H9 (cell line): ENCODE results near the gene AMBRA1. TPM values are rescaled to one million over a fixed set of nuclear protein-coding genes. Genes with fewer than 3 reads are reported as not detected.

Source experiments
- DNase-seq: peaks from one replicate; pipeline ENCODE4 v3.0.0-alpha.2; 2017
- H2AFZ ChIP-seq: one replicate; pipeline ENCODE4 v1.6.1; 2013; ENCODE audit warnings: mild to moderate bottlenecking, low read length, control low read depth, moderate library complexity
- H2AK5ac ChIP-seq: 2 replicates; pipeline ENCODE4 v1.6.1; 2013; ENCODE audit warnings: low read length, control low read depth, mixed read lengths; ENCODE audit not compliant: insufficient read length
- H2BK120ac ChIP-seq: one replicate; pipeline ENCODE4 v1.6.1; 2013; ENCODE audit warnings: low read depth, mild to moderate bottlenecking, low read length, control low read depth, inconsistent platforms; ENCODE audit not compliant: poor library complexity, severe bottlenecking
- H2BK12ac ChIP-seq: 2 replicates; pipeline ENCODE4 v1.6.1; 2013; ENCODE audit warnings: low read length, control low read depth, mixed read lengths, low read depth; ENCODE audit not compliant: insufficient read length
- H2BK15ac ChIP-seq: 2 replicates; pipeline ENCODE4 v1.6.1; 2013; ENCODE audit warnings: low read depth, low read length, control low read depth
- H2BK20ac ChIP-seq: one replicate; pipeline ENCODE4 v1.6.1; 2013; ENCODE audit warnings: low read depth, mild to moderate bottlenecking, low read length, control low read depth, inconsistent platforms; ENCODE audit not compliant: poor library complexity, severe bottlenecking
- H2BK5ac ChIP-seq: 2 replicates; pipeline ENCODE4 v1.6.1; 2013; ENCODE audit warnings: low read length, control low read depth, mixed read lengths; ENCODE audit not compliant: insufficient read length
- H3K14ac ChIP-seq: 2 replicates; pipeline ENCODE4 v1.6.1; 2013; ENCODE audit warnings: low read length, control low read depth; ENCODE audit not compliant: insufficient read depth
- H3K18ac ChIP-seq: 2 replicates; pipeline ENCODE4 v1.6.1; 2013; ENCODE audit warnings: low read depth, mild to moderate bottlenecking, mixed read lengths, low read length, control low read depth; ENCODE audit not compliant: insufficient read length
- H3K23ac ChIP-seq: 2 replicates; pipeline ENCODE4 v1.6.1; 2013; ENCODE audit warnings: low read length, control low read depth, mixed read lengths, low read depth; ENCODE audit not compliant: insufficient read length
- H3K23me2 ChIP-seq: 2 replicates; pipeline ENCODE4 v1.6.1; 2013; ENCODE audit warnings: low read depth, mild to moderate bottlenecking, mixed read lengths, low read length, control low read depth; ENCODE audit not compliant: insufficient read length, poor library complexity, severe bottlenecking
- H3K27ac ChIP-seq: 2 replicates; pipeline ENCODE4 v1.5.1; 2013; ENCODE audit warnings: low read length, control low read depth, mixed read lengths, low read depth; ENCODE audit not compliant: insufficient read length
- H3K27me3 ChIP-seq: 2 replicates; pipeline ENCODE4 v1.6.1; 2013; ENCODE audit warnings: low read length, control low read depth, inconsistent platforms; ENCODE audit not compliant: insufficient read depth
- H3K4ac ChIP-seq: 2 replicates; pipeline ENCODE4 v1.6.1; 2013; ENCODE audit warnings: low read depth, mild to moderate bottlenecking, control low read depth, inconsistent platforms, low read length, moderate library complexity
- H3K4me1 ChIP-seq: 2 replicates; pipeline ENCODE4 v1.6.1; 2013; ENCODE audit warnings: low read length, control low read depth, inconsistent platforms; ENCODE audit not compliant: insufficient read depth
- H3K4me2 ChIP-seq: 2 replicates; pipeline ENCODE4 v1.6.1; 2013; ENCODE audit warnings: low read length, control low read depth, mixed read lengths; ENCODE audit not compliant: insufficient read length, insufficient read depth
- H3K56ac ChIP-seq: 2 replicates; pipeline ENCODE4 v1.6.1; 2013; ENCODE audit warnings: low read depth, mild to moderate bottlenecking, mixed read lengths, low read length, control low read depth; ENCODE audit not compliant: insufficient read length
- H3K79me1 ChIP-seq: 2 replicates; pipeline ENCODE4 v1.6.1; 2013; ENCODE audit warnings: low read depth, mild to moderate bottlenecking, moderate library complexity, low read length, control low read depth, inconsistent platforms; ENCODE audit not compliant: insufficient read depth, poor library complexity, severe bottlenecking
- H3K79me2 ChIP-seq: 2 replicates; pipeline ENCODE4 v1.6.1; 2013; ENCODE audit warnings: low read length, control low read depth, inconsistent platforms; ENCODE audit not compliant: insufficient read depth
- H3K9ac ChIP-seq: 2 replicates; pipeline ENCODE4 v1.6.1; 2013; ENCODE audit warnings: low read length, control low read depth, mixed read lengths; ENCODE audit not compliant: insufficient read length; ENCODE audit errors: extremely low read depth
- H3K9me3 ChIP-seq: one replicate; pipeline ENCODE4 v1.6.1; 2013; ENCODE audit warnings: low read depth, low read length, inconsistent platforms; ENCODE audit not compliant: control insufficient read depth
- H3T11ph ChIP-seq: one replicate; pipeline ENCODE4 v1.6.1; 2013; ENCODE audit warnings: mild to moderate bottlenecking, low read length, control low read depth, inconsistent platforms
- H4K20me1 ChIP-seq: one replicate; pipeline ENCODE4 v1.6.1; 2013; ENCODE audit not compliant: control insufficient read depth, insufficient read length, insufficient read depth
- H4K5ac ChIP-seq: 2 replicates; pipeline ENCODE4 v1.6.1; 2013; ENCODE audit warnings: low read depth, mild to moderate bottlenecking, mixed read lengths, low read length, control low read depth; ENCODE audit not compliant: insufficient read length
- H4K8ac ChIP-seq: replicated peaks from 2 replicates; pipeline ENCODE4 v1.6.1; 2013; ENCODE audit warnings: low read length, control low read depth, mixed read lengths, low read depth; ENCODE audit not compliant: insufficient read length
- H4K91ac ChIP-seq: 2 replicates; pipeline ENCODE4 v1.6.1; 2013; ENCODE audit warnings: low read depth, mild to moderate bottlenecking, moderate library complexity, mixed read lengths, low read length, control low read depth; ENCODE audit not compliant: insufficient read length
- H3K27ac Mint-ChIP-seq, 3 experiments: 2 replicates in 2 of 3; 3 replicates in 1 of 3; pipeline ENCODE4 v1.8.0; 2020 to 2021; ENCODE audit warnings: mixed read lengths in 3 of 3, mild to moderate bottlenecking in 1 of 3, moderate library complexity in 1 of 3
- H3K27me3 Mint-ChIP-seq: 2 replicates; pipeline ENCODE4 v1.8.0; 2021; ENCODE audit warnings: low read depth, mild to moderate bottlenecking, moderate library complexity, mixed read lengths
- H3K36me3 Mint-ChIP-seq, 3 experiments: 2 replicates in 2 of 3; 3 replicates in 1 of 3; pipeline ENCODE4 v1.8.0; 2020 to 2021; ENCODE audit warnings: low read depth in 3 of 3, mixed read lengths in 3 of 3; ENCODE audit not compliant: insufficient read depth in 1 of 3
- H3K4me1 Mint-ChIP-seq, 2 experiments: 2 replicates each; pipeline ENCODE4 v1.8.0; 2020; ENCODE audit warnings: mixed read lengths in 2 of 2
- H3K4me3 Mint-ChIP-seq, 2 experiments: 2 replicates in 1 of 2; 3 replicates in 1 of 2; pipeline ENCODE4 v1.8.0; 2020 to 2021; ENCODE audit warnings: mild to moderate bottlenecking in 2 of 2, mixed read lengths in 2 of 2, moderate library complexity in 1 of 2
- H3K9me3 Mint-ChIP-seq, 2 experiments: 2 replicates in 1 of 2; 3 replicates in 1 of 2; pipeline ENCODE4 v1.8.0; 2020; ENCODE audit warnings: mild to moderate bottlenecking in 2 of 2, mixed read lengths in 2 of 2, moderate library complexity in 1 of 2
- WGBS: extraction: QIAGEN DNeasy Blood & Tissue Kit; methylation state at CpG from one replicate; pipeline ENCODE4 v1.1.7; 2013; ENCODE audit warnings: missing lambda C conversion rate, low lambda C conversion rate, mixed read lengths; ENCODE audit not compliant: insufficient read length; ENCODE audit errors: extremely low coverage; 5-methylcytosine and 5-hydroxymethylcytosine counted together
- total RNA-seq: library from RNA; stranded (reverse); gene quantifications from 2 replicates; pipeline ENCODE4 v1.2.1, GENCODE V29; 2021
- TF ChIP-seq, protein P1 (sequence below): fragments of 200-600 bp; sonication (generic); conservative IDR thresholded peaks from 3 replicates; pipeline ENCODE4 v1.8.0; 2021; ENCODE audit warnings: antibody characterized with exemption, mild to moderate bottlenecking

The AMBRA1 gene
- total RNA-seq, 1 experiment from 2014 or later = 37.5 TPM

DNA sequence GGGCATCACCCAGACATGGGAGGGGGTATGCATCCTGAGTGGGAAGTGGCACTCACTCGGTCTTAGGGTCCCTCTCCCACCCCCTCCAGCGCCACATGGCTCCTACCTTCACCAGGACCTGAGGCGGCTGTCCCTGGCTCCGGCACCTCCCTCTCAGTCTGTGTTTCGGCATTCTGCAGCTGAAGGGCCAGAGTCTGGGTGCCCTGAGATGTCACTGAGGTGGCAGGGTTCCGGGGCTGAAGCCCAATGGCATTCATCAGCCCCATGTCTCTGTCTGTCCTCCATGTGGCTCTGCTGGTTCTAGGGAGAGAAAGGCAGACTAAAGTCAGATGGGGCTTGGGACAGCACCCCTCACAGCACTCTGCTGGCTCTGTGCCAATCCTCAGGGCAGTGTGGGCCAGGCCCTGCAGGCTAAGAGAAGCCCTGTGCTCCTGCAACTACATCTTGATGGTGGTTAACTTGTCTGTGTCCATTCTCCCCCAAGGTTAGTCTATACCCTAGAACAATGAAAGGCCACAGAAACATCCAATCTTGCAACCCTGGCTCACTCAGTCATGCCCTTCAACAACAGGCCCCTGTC, 185.3 kb downstream of the AMBRA1 start:
- DNase-seq = no peak
- Histone ChIP-seq H3K23ac (no peak overlapping the region), H2BK20ac (no peak overlapping the region), H4K91ac (no peak overlapping the region), H2AFZ (no peak overlapping the region), H3K4me1 (no peaks in the 10 kb centered on the region), H3K4me2 (no peak overlapping the region), H3K9me3 (no peaks in the 10 kb centered on the region), H2AK5ac (no peak overlapping the region), H4K20me1 (no peaks in the 10 kb centered on the region), H3K79me2 (no peaks in the 10 kb centered on the region), H3K79me1 (no peaks in the 10 kb centered on the region), H3K18ac (no peak overlapping the region), H3K14ac (no peak overlapping the region), H3K9ac (no peak overlapping the region), H2BK5ac (no peak overlapping the region), H2BK15ac (no peak overlapping the region), H4K5ac (no peak overlapping the region), H4K8ac (no peak overlapping the region), H3K23me2 (no peaks in the 10 kb centered on the region), H3K27ac (no peak overlapping the region), H2BK12ac (no peak overlapping the region), H3K4ac (no peak overlapping the region), H2BK120ac (no peak overlapping the region), H3K56ac (no peak overlapping the region), H3K27me3 (no peaks in the 10 kb centered on the region), H3T11ph (no peak overlapping the region)
- Mint-ChIP-seq H3K9me3 (no peaks in the 10 kb centered on the region), H3K4me1 (peaks cover 5 to 8% of the 10 kb centered on the region in 2 experiments; a peak in 3 of 4 replicates), H3K36me3 (peaks cover 13 to 48% (median 20%) of the 10 kb centered on the region in 3 experiments), H3K27ac (no peak overlapping the region), H3K4me3 (no peak overlapping the region), H3K27me3 (no peaks in the 10 kb centered on the region)
- WGBS = no CpG with 5 or more reads among the region's 6 CpGs
- TF ChIP-seq, protein P1, sequence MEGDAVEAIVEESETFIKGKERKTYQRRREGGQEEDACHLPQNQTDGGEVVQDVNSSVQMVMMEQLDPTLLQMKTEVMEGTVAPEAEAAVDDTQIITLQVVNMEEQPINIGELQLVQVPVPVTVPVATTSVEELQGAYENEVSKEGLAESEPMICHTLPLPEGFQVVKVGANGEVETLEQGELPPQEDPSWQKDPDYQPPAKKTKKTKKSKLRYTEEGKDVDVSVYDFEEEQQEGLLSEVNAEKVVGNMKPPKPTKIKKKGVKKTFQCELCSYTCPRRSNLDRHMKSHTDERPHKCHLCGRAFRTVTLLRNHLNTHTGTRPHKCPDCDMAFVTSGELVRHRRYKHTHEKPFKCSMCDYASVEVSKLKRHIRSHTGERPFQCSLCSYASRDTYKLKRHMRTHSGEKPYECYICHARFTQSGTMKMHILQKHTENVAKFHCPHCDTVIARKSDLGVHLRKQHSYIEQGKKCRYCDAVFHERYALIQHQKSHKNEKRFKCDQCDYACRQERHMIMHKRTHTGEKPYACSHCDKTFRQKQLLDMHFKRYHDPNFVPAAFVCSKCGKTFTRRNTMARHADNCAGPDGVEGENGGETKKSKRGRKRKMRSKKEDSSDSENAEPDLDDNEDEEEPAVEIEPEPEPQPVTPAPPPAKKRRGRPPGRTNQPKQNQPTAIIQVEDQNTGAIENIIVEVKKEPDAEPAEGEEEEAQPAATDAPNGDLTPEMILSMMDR = no peak
